Measurements from ENCODE around the gene PLPPR2.

DNA sequence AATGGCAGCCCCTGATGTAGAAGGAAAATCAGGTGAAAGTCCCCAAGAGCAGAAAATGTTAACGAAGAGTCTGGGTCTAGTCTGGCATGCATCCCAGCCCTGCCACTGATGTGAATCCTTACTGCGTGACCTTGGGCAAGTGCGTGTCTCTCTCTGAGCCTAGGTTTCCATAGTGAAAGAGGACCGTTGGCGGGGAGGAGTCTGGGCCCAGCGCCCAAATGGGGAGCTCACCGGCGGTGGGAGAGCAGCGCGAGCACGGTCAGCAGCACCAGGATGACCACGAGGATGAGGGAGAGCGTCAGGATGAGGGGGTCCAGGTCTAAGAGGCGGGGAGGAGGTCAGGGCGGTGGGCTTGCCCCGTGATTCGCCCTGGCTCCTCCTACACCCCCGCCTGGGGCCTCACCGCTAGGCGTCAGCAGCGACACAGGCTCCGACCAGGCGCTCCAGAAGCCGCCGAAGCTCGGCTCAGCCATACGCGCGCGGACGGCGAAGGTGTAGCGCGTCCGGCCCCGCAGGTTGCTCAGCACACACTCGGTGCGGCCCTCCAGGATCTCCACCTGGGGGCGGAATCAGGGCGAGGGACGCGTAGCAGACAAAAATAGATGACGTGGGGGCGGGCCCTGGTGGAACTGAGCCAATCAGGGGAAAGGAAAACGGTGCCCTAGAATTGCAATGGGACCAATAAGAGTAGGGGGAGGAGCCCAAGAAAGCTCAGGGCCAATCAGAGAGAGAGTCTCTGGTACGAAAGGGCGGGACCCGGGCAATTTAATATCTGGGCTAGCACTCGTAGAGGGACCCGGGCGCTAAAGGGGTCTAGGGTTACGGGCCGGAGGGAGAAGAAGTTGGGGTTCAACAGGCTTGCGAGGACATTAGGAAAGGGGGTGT, 25.7 kb downstream of the PLPPR2 start:
- TF ChIP-seq, protein P1, sequence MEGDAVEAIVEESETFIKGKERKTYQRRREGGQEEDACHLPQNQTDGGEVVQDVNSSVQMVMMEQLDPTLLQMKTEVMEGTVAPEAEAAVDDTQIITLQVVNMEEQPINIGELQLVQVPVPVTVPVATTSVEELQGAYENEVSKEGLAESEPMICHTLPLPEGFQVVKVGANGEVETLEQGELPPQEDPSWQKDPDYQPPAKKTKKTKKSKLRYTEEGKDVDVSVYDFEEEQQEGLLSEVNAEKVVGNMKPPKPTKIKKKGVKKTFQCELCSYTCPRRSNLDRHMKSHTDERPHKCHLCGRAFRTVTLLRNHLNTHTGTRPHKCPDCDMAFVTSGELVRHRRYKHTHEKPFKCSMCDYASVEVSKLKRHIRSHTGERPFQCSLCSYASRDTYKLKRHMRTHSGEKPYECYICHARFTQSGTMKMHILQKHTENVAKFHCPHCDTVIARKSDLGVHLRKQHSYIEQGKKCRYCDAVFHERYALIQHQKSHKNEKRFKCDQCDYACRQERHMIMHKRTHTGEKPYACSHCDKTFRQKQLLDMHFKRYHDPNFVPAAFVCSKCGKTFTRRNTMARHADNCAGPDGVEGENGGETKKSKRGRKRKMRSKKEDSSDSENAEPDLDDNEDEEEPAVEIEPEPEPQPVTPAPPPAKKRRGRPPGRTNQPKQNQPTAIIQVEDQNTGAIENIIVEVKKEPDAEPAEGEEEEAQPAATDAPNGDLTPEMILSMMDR (IDR thresholded peaks at IDR 0.05; ENCODE audit: insufficient read depth, low read length) = peak; percentile 67
- TF ChIP-seq, protein P2, sequence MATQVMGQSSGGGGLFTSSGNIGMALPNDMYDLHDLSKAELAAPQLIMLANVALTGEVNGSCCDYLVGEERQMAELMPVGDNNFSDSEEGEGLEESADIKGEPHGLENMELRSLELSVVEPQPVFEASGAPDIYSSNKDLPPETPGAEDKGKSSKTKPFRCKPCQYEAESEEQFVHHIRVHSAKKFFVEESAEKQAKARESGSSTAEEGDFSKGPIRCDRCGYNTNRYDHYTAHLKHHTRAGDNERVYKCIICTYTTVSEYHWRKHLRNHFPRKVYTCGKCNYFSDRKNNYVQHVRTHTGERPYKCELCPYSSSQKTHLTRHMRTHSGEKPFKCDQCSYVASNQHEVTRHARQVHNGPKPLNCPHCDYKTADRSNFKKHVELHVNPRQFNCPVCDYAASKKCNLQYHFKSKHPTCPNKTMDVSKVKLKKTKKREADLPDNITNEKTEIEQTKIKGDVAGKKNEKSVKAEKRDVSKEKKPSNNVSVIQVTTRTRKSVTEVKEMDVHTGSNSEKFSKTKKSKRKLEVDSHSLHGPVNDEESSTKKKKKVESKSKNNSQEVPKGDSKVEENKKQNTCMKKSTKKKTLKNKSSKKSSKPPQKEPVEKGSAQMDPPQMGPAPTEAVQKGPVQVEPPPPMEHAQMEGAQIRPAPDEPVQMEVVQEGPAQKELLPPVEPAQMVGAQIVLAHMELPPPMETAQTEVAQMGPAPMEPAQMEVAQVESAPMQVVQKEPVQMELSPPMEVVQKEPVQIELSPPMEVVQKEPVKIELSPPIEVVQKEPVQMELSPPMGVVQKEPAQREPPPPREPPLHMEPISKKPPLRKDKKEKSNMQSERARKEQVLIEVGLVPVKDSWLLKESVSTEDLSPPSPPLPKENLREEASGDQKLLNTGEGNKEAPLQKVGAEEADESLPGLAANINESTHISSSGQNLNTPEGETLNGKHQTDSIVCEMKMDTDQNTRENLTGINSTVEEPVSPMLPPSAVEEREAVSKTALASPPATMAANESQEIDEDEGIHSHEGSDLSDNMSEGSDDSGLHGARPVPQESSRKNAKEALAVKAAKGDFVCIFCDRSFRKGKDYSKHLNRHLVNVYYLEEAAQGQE (IDR thresholded peaks at IDR 0.05; ENCODE audit: insufficient replicate concordance, low read depth) = no peak
- TF ChIP-seq GABPA (IDR thresholded peaks at IDR 0.05; ENCODE audit: low read depth) = no peak
- TF ChIP-seq POLR2AphosphoS5 (IDR thresholded peaks at IDR 0.05; ENCODE audit: low read depth) = peak; percentile 84
